ENCODE data around the gene SRGAP1.

- TF ChIP-seq CTCF (IDR thresholded peaks at IDR 0.05) (no peak), POLR2A (IDR thresholded peaks at IDR 0.05) (no peak)
Observed at GRCh38 chr12:63865448-63865847, 20.9 kb downstream of the SRGAP1 start.

All from right lobe of liver (tissue), 4 donors.